Bronchial epithelial cell (primary cell): ENCODE measurements around the gene STK32B. TPM values are rescaled to one million over a fixed set of nuclear protein-coding genes. Genes with fewer than 3 reads are reported as not detected.

Experiments
- DNase-seq: peaks from one replicate; pipeline ENCODE4 v3.0.0-alpha.2; 2010; ENCODE audit warnings: low read depth
- FAIRE-seq: peaks from 2 replicates; lab custom pipeline; 2011; peaks lifted over from hg19 to GRCh38; lab: Jason Lieb, UNC
- H3K27me3 ChIP-seq: 2 replicates; pipeline ENCODE4 v1.5.1; 2011; ENCODE audit warnings: low read length; ENCODE audit not compliant: control insufficient read depth, insufficient read depth
- H3K36me3 ChIP-seq: 2 replicates; pipeline ENCODE4 v1.5.1; 2011; ENCODE audit warnings: low read length; ENCODE audit not compliant: control insufficient read depth, insufficient read depth
- H3K4me3 ChIP-seq: 2 replicates; pipeline ENCODE4 v1.5.1; 2011; ENCODE audit warnings: mild to moderate bottlenecking, low read depth, low read length, control low read depth
- total RNA-seq: library from RNA; depleted of rRNA; stranded (reverse); fragments of >200 nt; gene quantifications from 2 replicates; pipeline ENCODE4 v1.2.1, GENCODE V29; 2014
- TF ChIP-seq, protein P1 (sequence below): IDR thresholded peaks from 2 replicates; pipeline ENCODE4 v1.5.1; 2011; ENCODE audit warnings: mild to moderate bottlenecking, moderate library complexity, low read length, control low read depth, inconsistent platforms; ENCODE audit not compliant: insufficient read depth, severe bottlenecking

Gene STK32B
- total RNA-seq, 1 donor from 2014 or later, result under 0.01 TPM

DNA sequence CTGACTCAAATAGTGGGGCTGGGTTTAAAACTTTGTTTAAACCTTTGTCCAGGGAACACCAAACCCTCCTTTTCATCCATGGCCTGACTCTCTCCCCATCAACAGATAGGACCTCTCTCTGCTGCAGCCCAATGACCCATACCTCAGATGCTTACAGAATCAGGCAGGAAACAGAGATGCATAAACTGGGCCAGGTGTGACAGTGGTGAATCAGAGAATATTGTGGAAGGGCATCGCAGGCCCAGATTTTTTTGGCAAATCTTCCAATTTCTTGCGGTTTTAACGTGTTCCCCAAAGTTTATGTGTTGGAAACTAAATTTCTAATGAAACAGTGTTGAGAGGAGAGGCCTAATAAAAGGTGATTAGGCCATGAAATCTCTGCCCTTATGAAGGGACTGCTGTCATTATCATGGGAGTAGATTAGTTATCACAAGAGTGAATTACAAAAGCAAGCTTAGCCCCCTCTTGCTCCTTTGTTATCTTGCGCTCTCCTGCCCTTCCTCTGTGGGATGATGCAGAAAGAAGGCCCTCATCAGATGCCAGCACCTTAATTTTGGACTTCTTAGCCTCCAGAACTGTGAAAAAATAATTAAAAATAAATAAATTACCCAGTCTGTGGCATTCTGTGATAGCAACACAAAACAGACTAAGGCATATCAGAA lies 82.8 kb downstream of the STK32B start:
- H3K4me3 ChIP-seq, result no peak overlapping the region
- FAIRE-seq, result no peak

DNA sequence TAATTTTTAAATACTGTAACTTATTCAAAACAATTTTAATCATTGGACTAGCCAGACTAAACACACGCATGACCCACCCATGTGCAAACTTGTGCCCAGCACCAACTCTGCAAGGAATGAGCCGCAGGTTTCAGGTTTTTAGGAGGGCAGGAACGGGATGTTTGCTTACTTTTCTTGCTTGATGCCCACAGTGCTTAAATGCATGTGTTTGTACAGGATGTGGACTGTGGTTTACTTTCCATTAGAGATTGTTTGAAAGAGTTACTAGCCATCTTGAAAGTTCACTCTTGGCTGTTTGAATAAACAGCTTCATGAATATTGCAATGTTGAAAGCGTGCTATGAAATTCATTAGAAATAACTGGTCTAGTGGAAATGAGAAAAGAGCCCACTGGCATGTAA lies 83.3 kb downstream of the STK32B start:
- DNase-seq (no peak), FAIRE-seq (no peak)
- no peak overlapping the region for H3K4me3 ChIP-seq
- no peaks in the 10 kb centered on the region for H3K36me3 ChIP-seq
- TF ChIP-seq, protein P1, sequence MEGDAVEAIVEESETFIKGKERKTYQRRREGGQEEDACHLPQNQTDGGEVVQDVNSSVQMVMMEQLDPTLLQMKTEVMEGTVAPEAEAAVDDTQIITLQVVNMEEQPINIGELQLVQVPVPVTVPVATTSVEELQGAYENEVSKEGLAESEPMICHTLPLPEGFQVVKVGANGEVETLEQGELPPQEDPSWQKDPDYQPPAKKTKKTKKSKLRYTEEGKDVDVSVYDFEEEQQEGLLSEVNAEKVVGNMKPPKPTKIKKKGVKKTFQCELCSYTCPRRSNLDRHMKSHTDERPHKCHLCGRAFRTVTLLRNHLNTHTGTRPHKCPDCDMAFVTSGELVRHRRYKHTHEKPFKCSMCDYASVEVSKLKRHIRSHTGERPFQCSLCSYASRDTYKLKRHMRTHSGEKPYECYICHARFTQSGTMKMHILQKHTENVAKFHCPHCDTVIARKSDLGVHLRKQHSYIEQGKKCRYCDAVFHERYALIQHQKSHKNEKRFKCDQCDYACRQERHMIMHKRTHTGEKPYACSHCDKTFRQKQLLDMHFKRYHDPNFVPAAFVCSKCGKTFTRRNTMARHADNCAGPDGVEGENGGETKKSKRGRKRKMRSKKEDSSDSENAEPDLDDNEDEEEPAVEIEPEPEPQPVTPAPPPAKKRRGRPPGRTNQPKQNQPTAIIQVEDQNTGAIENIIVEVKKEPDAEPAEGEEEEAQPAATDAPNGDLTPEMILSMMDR, result no peak
- H3K27me3 ChIP-seq, result no peaks in the 10 kb centered on the region

More for the DNA sequence above, 82.8 kb downstream of the STK32B start:
- TF ChIP-seq, protein P1, result no peak
- Histone ChIP-seq H3K27me3 (no peaks in the 10 kb centered on the region), H3K36me3 (no peaks in the 10 kb centered on the region)
- DNase-seq, result no peak

DNA sequence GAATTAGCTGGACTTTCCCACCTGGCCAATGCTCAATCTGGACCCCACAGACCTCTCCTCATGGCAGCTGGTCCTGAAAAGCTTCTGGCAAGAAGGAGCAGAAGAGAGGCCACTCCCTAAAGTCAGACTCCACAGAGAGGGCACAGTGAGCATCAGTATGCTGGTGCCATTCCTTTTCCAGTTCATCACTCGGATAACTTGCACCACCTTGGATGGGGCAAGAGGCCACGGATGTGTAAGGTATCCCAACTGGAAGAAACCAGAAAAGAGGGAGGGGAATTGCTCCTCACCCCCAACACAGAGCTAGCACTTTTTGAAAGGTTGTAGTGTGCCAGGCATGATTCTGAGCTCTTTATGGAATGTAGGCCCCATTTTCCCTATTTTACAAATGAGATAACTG lies 85.9 kb downstream of the STK32B start:
- H3K4me3 ChIP-seq, result no peak overlapping the region
- DNase-seq (no peak), FAIRE-seq (no peak)
- no peaks in the 10 kb centered on the region for H3K27me3 ChIP-seq
- no peaks in the 10 kb centered on the region for H3K36me3 ChIP-seq
- TF ChIP-seq, protein P1, result no peak

DNA sequence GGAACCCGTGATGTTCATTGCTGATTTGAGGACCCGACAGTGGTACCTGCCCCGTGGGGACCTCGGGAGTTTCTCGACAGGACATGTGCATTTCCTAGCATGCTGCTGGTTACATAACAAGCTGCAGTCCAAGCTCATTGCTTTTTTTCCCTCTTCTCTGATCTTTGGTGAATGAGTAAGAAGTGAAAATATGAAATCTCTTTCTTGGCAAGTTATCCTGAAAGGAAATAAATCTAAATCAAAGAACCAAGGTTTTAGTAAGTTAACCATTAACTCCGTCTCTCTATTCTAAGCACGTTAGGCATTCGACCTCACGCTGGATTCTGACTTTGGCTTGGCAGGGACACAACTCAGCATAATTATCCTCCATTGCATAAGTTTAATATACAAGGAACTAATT lies 86.6 kb downstream of the STK32B start:
- FAIRE-seq (no peak), DNase-seq (no peak)
- TF ChIP-seq, protein P1, result no peak
- no peak overlapping the region for H3K4me3 ChIP-seq
- H3K36me3 ChIP-seq, result no peaks in the 10 kb centered on the region
- no peaks in the 10 kb centered on the region for H3K27me3 ChIP-seq

DNA sequence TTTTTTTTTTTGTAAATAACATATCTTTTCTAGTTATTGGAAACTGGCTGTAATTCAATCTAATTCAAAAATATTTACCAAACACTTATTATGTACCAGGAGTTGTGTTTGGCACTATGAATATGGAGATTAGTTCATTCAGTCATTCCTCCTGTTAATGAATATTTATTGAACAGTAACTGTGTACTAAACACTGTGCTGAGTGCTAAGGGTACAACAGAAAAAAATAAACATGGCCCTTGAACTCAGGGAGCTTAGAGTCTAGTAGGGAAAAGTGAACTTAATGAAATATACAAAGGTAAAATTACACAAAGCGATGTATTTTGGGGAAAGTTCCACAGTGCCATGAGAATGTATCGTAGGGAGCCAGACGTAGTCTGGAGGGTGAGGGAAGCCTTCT lies 87.1 kb downstream of the STK32B start:
- no peak for DNase-seq
- Histone ChIP-seq H3K27me3 (no peaks in the 10 kb centered on the region), H3K4me3 (no peak overlapping the region), H3K36me3 (no peaks in the 10 kb centered on the region)
- FAIRE-seq, result no peak
- TF ChIP-seq, protein P1, result no peak

DNA sequence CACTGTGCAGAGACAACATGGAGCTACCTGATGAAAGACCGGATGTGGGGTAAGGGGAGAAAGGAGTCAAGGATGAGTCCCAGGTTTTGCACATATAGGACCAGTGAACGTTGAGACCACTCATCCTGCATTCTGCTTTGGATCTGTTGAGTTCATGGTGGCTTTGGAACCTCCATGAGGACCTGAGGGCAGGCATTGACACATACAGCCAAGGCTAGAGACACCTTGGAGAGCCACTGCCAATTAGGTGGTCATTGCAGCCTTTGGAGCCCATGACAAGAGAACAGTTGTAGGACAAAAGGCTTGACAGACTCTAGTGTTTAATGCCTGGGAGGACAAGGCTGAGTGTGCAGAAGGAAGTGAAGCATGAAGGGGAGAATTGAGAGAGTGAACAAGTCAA lies 87.9 kb downstream of the STK32B start:
- DNase-seq (no peak), FAIRE-seq (peak; percentile 58)
- TF ChIP-seq, protein P1, result no peak
- no peak overlapping the region for H3K4me3 ChIP-seq
- H3K36me3 ChIP-seq, result no peaks in the 10 kb centered on the region
- no peaks in the 10 kb centered on the region for H3K27me3 ChIP-seq
